NCI-H146 (cell line): ENCODE data around the gene TRABD2B.

Experiments used
- DNase-seq: peaks from one replicate; lab custom pipeline; 2025; lab: John Stamatoyannopoulos, UW

The TRABD2B gene

GRCh38 chr1:47849591-47850261, 147.5 kb downstream of the TRABD2B start:
- no peak for DNase-seq

GRCh38 chr1:47849005-47849521, 148.1 kb downstream of the TRABD2B start:
- peak; percentile 60 for DNase-seq

- no peak for DNase-seq
Measured at GRCh38 chr1:47847763-47848162, 149.4 kb downstream of the TRABD2B start.

DNA sequence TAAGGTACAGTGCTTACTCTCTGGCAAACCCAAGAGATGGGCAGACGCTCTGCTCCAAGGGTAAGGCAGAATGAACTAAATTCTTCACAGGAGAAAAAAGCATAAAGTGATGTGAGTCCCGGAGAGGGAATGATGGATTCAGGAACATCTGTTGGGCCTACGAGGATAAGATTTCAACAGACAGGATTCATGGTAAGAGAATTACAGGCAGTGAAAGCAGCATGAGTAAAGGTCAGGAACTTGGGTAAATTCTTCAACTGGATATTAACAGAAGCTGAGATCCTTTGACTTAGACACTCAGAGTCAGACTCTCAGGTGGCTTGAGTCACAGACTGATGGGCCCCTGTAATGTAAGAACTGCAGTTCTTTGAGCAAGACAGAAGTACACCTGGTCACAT, 152.6 kb downstream of the TRABD2B start:
- DNase-seq, result no peak

DNA sequence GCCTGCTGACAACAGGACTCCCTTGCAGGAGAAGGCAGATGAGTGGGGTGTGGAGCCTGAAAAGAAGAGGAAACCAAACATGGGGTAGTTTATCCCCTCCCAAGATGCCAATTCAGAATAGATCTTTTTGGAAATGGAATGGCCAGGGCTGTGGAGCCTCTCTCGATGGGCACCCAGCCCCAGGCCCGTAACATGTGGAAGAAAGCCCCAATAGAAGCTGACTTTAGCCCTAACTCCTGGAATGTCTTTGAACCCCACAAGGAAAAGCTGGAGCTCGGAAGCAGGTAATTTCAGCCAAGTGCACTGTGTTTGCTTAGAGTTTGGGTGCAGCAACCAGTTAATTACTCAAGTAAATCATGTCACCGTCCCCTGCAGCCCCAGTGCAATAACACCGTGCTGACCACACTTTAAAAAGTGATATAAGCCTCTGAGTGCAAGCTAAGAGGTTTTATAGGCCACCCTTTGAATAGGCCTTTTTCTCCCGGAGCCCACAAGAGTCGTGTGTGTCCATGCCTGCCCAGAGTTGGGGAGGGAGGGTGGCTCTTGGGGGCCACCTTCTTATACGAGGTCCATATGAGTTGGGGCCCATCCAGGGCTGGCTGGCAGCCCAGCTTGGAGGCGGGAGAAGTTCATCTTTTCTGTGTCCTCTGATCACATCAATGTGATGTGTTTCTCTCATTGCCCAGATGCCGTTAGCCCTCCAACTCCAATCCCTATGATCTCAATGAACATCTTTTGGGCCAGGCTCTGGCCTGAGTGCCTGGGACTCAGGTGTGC, 153.2 kb downstream of the TRABD2B start:
- DNase-seq, result no peak

DNA sequence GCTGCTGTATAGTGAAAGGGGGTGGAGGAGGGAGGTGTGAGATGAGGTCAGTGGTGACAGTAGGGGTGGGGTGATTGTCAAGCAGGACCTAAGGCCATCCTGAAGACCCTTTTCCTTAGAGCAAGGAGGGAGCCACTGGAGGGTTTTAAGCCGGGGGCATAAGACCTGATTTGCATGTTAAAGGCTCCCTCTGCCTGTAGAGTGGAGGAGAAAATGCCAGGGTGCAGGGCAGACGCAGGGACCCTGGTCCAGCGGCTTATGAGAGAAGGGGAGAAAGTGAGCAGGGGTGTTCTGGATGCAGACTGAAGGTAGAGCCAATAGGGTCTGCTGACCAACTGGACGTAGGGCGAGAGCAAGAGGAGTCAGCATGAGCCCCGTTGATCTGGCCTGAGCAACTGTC, 154.1 kb downstream of the TRABD2B start:
- no peak for DNase-seq

GRCh38 chr1:47842228-47842919, 154.8 kb downstream of the TRABD2B start:
- no peak for DNase-seq

GRCh38 chr1:47841356-47841755, 155.8 kb downstream of the TRABD2B start:
- no peak for DNase-seq

- DNase-seq, result no peak
Measured at GRCh38 chr1:47840393-47841190, 156.6 kb downstream of the TRABD2B start.

DNA sequence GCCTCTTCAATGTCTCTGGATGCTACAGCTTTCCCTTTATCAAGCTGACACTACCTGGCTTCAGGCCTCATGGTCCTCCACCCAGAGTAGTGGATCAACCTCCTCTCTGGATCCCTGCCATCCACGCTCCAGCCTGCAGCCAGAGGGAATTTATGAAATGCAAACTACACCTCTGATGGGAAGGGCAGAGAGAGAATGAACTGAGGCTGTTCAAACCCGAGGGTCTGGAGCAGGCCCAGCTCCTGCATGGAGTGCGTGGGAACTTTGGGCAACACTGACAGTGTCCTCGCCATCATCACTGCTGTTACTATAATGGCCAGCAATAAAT, 157.8 kb downstream of the TRABD2B start:
- no peak for DNase-seq

- DNase-seq, result no peak
Measured at GRCh38 chr1:47838562-47839432, 158.4 kb downstream of the TRABD2B start.

DNA sequence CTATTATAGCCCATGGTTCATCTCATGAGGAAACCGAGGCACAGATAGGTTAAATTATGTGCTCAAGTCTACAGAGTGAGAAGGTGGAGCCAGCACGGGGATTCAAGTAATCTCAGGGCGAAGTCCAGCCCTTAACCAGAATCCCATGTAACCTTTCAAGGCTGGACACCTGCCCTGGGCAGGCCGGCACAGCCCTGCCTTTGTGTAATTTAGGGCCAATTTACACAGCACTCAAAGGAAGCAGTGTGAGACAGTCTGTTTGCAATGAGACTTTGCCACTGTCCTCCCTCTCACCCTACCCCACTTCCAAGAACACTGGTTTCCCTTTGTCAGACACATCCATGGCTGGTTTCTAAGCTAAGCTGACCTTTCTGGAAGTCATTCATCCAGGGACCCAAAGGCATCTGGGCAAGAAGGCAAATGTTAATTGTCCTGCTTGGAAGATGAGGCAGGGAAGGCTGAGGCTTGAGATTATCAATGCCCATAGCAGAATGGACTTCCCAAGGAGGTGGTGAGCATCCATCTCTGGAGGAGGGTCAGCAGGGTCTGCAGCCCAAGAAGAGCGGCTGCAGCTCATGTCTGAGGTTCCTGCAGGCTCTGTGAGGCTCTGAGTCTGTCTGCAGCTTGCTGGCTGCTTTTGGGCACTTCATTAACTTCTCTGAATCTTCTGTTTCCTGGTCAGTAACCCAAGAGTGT, 159.2 kb downstream of the TRABD2B start:
- peak; percentile 6 for DNase-seq

DNA sequence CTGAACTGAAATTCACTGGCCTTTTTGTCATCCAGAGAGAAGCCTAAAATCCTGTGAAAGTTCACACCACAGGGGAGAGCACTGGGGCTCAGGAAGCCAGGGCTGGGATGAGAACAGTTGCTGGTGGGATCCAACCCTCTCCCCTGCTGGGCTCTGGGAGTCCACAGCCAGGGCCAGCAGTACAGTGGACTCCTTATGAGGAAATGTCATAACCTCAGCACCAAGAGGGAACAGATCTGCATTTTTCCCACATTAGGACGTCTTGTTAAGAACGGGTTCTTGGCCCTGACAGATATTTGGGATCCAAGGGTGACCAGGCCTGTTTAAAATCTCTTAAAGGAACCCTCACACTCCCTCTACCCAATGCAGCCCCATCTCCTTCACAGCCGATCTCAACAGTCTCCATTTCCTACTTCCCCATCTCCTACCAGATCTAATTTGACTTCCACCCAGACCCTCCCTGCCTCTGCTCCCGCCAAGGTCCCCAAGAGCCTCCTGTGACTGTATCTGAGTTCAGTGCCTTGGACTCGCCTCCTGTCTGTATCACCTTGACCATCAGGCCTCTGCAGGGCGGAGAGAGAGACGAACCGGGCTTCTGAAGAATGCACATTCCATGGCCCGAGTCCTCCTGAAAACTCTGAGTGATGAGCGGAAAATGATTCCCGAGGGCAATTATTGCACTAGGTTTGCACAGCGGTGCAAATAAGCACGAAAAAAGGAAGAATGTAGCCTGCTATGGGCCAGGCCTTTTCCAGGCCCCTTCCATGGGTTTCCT, 159.9 kb downstream of the TRABD2B start:
- no peak for DNase-seq

DNA sequence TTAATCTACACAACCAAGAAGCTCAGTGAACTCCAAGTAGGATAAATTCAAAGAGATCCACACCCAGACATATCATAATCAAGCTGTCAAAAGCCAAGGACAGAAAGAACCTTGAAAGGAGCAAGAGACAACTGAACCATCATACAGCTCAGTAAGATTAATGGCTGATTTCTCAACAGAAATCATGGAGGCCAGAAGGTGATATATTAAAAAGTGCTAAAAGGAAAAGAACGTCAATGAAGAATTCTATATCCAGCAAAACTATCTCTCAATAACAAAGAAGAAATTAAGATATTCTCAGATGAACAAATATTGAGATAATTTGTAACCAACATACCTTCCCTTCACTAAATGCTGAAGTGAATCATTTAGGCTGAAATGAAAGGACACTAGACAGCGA, 161.8 kb downstream of the TRABD2B start:
- no peak for DNase-seq

- DNase-seq, result no peak
Measured at GRCh38 chr1:47834326-47834725, 162.9 kb downstream of the TRABD2B start.

DNA sequence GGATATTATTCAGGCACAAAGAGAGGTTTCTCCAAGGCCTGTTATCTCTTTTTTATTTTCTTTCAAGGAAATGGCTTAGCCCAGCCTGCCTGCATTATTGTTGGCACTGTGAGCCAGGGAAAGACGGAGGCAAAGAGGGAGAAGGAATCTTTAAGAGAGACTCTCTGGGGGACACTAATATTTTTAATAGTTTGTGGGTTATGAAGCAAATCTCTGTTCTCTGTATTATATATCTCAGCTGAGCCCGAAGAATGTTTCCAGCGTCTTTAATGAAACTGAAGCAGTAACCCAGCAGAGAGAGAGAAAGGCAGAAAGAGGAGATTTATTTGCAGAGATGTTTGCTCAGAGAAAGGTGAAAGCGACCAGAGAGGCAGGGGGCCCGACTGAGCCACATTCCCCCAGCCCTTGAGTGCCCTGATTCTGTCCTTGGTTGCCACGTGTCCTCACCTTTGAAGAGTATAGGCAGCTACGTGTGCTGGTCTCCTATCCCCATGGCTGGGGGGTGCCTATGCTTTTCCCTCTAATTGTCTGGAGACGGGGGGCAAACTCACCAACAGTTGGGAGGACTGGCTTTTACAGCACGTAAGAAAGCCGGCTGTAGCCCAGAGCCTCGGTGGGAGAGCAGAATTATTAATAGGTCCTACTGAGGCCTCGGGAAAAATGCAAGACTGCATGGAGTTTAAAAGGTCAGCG, 166.4 kb downstream of the TRABD2B start:
- no peak for DNase-seq

GRCh38 chr1:47830021-47830420, 167.2 kb downstream of the TRABD2B start:
- no peak for DNase-seq

GRCh38 chr1:47828978-47829377, 168.2 kb downstream of the TRABD2B start:
- no peak for DNase-seq

- DNase-seq, result no peak
Measured at GRCh38 chr1:47827109-47827508, 170.1 kb downstream of the TRABD2B start.
